COLO829 (cell line): ENCODE measurements around the gene NDUFA7.
"Not testable (repeated sequence)": the region's sequence is repeated elsewhere in the genome, so short reads cannot be mapped to it uniquely, and the experiment has no call there.

Experiments used
- DNase-seq: peaks from one replicate; pipeline ENCODE4 v3.0.0; 2012; ENCODE audit warnings: low spot score

NDUFA7 gene

GRCh38 chr19:8319807-8320520 lies 1.2 kb downstream of the NDUFA7 start:
- no peak for DNase-seq

GRCh38 chr19:8318835-8319234 lies 2.3 kb downstream of the NDUFA7 start:
- not testable (repeated sequence) for DNase-seq

DNA sequence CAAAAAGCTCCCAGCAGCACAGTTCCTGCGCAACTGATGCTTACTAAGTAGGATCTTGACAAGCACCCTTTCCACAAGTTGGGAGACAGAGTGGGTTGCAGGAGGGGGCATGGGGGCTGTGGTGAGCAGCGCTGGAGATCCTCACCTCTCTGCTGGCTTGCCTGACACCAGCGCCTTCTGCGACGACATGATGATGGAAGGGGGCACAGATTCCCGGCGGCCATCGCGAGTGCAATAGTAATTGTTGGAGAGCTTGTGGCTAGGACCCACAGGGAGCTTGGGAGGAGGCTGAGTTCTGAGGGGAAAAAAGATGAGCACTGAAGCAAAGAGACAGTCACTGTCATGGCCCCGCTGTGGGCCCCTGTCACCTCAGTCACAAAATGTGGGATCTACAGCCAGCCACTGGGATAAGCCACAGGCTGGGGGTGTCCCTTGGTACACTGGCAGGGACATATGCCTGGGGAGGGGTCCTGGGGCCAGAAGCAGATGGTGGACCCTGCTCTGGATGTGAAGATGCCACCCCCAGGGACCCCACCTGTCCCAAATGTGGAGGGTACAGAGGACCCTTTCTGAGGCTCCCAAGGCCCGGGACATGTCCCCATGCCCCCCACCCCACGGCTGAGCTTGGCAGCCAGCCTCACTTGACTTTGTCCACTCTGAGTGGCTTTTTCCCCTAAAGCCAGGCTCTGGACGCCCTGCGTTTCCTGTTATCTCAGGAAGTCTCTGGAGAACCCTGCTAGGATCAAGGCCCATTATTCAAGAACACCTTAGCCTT lies 4.6 kb downstream of the NDUFA7 start:
- no peak for DNase-seq

GRCh38 chr19:8314981-8315640 lies 6.1 kb downstream of the NDUFA7 start:
- DNase-seq = not testable (repeated sequence)

DNA sequence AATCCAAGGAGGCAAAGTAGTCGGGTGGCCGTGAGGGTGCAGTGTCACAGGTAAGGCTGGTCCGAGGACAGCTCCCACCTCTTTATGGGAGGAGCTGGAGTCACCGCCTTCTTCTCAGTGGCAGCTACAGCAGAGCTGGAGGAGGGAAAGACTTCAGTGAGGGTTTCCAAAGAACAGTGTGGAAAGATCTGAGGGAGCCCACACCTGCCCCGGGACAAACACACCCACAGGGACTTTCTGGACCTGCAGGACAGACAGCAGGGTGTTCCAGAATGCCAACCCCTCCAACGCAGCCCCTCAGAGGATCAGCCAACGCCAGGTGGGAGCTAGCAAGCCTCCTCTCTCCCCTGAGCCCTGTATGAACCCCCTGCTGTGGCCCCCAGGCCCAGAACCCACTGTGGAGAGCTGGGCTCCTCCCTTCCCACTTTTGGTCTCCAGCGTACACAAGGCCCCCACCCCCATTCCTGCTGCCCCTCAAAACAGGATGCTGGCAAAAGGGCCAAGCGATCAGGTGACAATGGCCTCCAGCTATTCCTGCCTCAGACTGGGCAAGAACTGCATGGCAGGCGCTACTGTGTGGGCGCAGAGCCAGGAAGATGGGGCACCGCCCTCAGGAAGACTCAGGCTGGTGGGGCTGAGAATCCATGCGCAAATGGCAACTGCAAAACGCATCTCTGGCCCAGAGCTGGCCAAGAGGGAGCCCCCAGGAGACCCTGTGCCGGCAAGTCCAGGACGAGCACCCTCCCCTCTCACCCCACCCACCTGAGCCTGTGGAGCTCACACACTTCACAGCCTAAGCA lies 9.5 kb downstream of the NDUFA7 start:
- peak; percentile 40 for DNase-seq

- no peak for DNase-seq
These were observed 10.7 kb downstream of the NDUFA7 start for GRCh38 chr19:8310342-8311055.

DNA sequence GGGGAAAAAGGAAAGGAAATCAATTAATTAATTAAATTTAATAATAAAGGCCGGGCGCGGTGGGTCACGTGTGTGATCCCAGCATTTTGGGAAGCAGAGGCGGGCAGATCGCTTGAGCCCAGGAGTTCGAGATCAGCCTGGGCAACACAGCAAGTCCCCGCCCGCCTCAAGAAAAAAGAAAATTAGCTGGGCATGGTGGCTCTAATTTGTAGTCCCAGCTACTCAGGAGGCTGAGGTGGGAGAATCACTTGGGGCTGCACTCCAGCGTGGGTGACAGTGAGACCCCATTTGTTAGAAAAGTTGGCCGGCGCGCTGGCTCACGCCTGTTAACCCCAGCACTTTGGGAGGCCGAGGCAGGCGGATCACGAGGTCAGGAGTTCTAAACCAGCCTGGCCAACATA lies 12.3 kb downstream of the NDUFA7 start:
- DNase-seq = no peak

DNA sequence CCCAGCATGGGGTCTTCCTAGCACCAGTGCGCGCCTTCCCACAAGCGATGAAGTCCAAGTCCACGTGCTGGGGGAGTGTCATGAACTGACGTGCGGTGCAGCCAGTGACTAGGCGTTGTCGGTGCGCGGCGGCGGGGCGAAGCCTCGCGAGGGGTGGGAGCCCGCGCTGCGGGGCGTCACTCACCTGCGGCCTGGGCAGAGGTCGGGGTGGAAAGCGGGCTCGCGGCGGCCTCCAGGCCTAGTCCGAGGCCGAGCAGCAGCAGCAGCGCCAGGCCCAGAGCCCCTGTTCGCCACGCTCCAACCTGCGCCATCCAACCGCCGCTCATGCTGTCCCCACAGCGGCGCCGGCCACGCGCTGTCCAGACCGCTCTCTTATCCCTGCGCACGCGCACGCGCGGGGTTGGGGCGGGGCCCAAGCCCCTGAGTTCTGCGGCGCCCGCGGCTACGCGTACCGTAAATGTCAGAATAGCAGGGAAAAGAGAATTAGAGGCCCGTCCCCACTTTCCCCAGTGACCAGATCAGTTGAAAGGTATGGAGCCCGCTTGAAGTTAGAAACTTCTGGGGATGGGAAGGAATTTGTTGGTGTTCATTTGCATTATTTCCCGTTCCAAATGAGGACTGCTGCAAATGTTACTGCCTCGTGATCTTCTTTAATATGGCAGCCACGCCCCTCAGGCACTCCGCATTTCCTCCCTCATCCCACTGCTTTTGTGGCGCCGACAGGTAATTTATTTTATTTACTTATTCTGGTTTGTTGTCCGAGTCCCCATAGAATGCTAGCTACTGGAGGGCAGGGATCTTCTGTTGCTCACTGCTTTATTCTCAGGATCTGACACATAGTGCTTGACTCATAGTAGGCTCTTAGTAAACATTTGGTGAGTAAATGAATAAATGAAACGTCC lies 13.0 kb downstream of the NDUFA7 start, which contains the start of gene CD320:
CD320 (minus strand) TSS at position 394 of the 902 bp plus-strand sequence; CDS start at position 326, 68 bp downstream.
- DNase-seq = peak; percentile 95

DNA sequence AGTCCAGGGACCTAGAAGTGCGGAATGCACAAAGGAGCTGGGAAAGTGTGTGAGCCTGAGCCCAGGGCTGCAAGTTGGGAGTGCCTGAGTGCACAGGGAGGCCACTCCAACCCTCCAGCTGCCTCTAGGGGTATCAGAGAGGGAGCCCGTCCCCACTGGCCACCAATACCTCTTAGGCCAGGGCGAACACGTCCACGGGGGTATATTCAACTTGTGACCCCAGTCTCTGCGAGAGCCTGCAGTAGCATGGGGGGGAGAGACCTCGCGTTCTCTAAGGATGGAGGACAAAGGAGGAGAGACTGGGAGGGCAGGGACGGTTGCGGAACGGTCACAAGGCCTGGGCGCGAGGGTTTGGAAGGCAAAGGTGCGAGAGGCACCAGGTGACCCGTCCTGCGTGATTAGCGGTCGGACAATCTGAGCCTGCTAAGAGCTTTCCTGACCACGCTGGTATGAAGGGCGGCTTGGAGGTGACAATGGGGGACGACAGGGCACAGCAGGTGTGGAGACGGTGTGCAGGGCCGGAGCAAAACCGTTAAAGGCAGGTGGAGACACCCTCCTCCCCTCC lies 13.7 kb downstream of the NDUFA7 start:
- no peak for DNase-seq

DNA sequence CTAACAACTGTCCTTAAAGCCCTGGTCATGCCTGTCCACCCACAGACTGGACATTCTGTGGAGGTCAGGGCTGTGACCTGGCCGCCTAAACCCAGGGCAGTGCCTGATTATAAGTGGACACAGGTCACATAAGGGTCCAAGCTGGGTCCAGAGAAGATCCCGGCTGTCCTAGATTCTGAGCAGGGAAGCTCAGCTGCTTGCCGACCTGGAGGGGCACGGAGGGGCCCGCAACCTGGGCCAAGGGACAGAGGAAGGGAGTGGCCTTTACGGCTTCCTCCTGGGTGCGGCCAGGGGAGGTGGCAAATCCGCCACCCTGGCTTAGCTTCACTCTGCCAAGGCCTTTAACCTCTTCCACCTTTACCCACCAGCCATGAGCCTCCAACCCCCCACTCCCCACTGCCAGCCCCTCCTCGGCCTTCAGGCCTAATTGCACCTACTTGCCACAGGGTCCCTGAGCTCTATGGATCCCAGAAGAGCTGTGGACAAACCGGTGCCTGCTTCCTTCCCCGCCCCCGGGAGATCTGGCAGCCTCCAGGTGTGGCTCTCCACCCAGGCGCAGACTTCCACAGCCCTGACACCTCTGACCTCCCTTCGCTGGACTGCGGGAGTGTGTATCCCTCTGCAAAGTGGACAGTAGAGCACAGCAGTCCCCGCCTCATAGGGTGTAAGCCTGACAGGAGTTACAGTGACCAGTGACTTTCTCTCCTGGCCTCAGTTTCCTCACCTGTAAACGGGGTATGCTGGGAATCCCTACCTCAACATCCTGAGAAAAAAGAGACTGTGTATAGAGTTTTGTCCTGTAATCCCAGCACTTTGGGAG lies 14.7 kb downstream of the NDUFA7 start:
- no peak for DNase-seq

DNA sequence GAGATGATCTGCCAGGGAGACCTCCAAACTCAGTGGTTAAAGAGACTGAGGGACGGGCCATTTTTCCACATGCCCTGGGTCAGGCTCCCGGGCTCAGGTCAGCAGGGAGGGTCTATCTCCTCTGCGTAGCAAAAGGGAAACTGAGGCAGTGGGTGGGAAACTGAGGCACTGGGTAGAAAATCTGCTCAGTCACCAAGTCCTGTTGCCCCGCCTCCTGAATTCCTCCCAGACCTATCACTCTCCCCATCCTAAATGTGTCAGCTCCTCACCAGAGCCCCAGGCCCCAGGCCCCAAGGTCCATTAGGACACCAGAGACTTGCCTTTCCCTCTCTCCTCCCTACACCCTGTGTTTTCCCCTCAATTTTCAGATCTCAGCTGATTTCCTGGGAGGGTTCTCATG lies 15.4 kb downstream of the NDUFA7 start:
- no peak for DNase-seq

DNA sequence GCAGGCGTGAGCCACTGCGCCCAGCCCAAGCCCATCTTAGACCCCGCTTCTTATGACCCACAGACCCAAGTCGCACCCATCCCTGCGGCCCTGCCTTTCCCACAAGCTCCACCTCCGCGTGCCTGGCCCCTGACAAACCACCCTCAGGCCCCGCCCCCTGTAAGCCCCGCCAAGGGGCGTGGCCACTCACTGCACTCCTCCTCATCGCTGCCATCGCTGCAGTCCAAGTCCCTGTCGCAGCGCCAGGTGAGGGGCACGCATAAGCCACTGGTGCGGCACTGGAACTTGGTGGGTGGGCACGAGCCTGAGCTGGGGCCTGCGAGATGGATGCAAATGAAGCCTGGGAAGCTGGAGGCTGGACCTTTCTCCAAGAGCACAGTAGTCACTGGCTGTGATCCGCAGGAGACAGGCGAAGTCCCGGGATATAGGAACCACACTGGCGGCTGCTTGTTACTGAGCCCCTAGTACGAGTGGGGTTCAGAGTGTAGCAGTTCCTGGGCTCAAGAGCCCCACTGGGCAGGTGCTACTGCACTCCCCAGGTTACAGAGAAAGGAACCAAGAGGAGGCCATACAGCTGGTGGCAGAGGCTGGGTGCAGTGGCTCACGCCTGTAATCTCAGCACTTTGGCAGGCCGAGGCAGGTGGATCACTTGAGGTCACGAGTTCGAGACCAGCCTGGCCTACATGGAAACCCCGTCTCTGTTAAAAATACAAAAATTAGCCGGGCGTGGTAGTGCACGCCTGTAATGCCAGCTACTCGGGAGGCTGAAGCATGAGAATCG lies 16.1 kb downstream of the NDUFA7 start:
- DNase-seq = peak; percentile 38

- DNase-seq = no peak
These were observed 18.4 kb downstream of the NDUFA7 start for GRCh38 chr19:8302734-8303133.

DNA sequence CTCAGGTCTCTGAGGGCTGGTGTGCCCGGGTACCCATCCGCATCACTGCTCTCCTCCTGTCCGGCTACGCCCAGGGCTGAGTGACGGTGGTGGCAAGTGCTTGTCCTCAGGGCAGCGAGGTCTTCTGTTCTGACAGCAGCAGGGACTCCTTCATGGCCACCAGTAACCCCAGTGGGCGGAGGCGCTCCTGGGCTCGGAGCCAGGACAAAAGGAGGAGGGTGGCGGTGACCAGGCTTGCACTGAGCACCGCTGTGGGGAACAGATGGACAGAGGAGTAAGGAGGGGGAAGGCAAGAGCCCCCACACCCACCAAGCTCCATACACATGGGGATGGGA lies 18.9 kb downstream of the NDUFA7 start:
- no peak for DNase-seq

GRCh38 chr19:8291337-8291736 lies 29.8 kb downstream of the NDUFA7 start:
- DNase-seq = not testable (repeated sequence)

DNA sequence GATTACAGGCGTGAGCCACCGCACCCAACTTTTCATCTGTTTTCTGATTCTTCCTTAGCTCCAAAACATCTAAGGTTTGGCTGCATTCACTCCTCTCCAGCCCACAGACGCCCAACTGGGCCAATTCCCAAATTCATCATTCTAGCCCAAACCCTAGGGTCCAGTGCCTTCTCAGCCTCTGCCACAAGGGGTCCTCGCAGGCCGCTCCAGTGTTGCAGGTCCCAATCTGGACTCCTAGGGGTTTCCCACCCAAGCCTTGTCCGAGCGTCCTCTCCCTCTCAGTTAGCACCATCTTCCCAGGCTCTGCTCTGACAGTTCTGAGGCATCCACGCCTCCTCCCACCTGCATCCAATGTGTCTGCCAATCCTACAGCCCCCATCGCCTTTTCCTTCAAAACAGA lies 44.7 kb downstream of the NDUFA7 start:
- not testable (repeated sequence) for DNase-seq

- DNase-seq = no peak
These were observed 51.5 kb downstream of the NDUFA7 start for GRCh38 chr19:8269724-8270123.

GRCh38 chr19:8265872-8266271 lies 55.3 kb downstream of the NDUFA7 start:
- no peak for DNase-seq
